ENCODE measurements around the gene ASB2. TPM values are rescaled to one million over a fixed set of nuclear protein-coding genes. Genes with fewer than 3 reads are reported as not detected.

The ASB2 gene
- total RNA-seq, 2 donors from 2014 or later = 1.3 to 13.4 TPM

DNA sequence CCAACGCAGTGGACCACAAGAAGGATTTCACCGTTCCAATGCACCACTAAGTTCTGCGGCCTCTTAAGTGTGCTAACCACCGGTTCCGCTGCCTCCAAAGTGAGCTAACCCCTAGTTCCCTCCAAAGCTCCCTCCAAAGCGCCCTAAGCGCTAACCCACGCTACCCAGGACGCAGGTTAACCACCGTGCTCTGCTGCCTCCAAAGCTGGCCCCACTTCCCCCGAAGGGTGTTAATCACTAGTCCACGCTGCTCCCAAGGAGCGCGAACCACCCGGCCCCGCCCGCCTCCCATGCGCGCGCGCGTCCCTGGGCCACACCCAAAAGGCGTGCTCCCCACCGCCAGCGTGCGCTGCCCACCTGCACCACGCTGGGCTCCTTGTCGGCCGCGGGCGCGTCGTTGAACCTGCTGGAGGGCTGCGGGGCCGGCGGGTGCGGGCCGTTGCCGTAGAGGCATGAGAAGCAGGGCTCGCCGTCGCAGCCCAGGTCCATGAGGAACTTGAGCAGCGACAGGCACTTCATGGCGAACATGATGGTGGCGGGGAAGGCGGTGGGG is 37.5 kb downstream of the ASB2 start:
- H3K4me1 ChIP-seq = no peaks in the 10 kb centered on the region
- no peaks in the 10 kb centered on the region for H3K27me3 ChIP-seq
- H3K9me3 ChIP-seq = no peaks in the 10 kb centered on the region
- intact Hi-C loops (cut with DNase I) = no loop called here
- no peak overlapping the region for H3K9ac ChIP-seq (ENCODE audit: low read depth in 2 of 2, low read length in 2 of 2)
- no peak overlapping the region for H3K27ac ChIP-seq
- no peak for DNase-seq
- peak overlapping the region; percentile 26 for H3K4me3 ChIP-seq
- H3K36me3 ChIP-seq = no peaks in the 10 kb centered on the region
- TF ChIP-seq, protein P1, sequence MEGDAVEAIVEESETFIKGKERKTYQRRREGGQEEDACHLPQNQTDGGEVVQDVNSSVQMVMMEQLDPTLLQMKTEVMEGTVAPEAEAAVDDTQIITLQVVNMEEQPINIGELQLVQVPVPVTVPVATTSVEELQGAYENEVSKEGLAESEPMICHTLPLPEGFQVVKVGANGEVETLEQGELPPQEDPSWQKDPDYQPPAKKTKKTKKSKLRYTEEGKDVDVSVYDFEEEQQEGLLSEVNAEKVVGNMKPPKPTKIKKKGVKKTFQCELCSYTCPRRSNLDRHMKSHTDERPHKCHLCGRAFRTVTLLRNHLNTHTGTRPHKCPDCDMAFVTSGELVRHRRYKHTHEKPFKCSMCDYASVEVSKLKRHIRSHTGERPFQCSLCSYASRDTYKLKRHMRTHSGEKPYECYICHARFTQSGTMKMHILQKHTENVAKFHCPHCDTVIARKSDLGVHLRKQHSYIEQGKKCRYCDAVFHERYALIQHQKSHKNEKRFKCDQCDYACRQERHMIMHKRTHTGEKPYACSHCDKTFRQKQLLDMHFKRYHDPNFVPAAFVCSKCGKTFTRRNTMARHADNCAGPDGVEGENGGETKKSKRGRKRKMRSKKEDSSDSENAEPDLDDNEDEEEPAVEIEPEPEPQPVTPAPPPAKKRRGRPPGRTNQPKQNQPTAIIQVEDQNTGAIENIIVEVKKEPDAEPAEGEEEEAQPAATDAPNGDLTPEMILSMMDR (IDR thresholded peaks at IDR 0.05) = no peak

DNA sequence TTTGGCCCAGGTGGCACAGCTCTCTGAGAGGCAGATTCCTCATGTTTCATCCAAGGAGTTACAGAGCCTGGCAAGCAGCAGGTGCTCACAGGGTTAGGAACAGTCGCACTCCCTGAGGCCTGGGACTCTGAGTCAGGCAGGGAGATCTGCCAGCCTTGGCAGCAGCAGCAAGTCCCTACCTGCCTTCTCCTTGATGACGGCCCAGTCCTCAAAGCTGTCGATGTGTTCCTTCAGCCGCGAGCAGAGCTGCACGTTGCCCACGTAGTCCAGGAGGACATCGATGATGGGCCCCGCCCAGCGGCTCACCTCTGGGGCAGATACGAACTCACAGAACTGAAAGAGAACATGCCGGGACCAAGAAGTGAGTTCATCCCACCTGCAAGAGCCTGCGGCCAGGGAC is 38.9 kb downstream of the ASB2 start:
- H3K27me3 ChIP-seq = no peaks in the 10 kb centered on the region
- no peak overlapping the region for H3K4me3 ChIP-seq
- TF ChIP-seq, protein P1 (IDR thresholded peaks at IDR 0.05) = no peak
- DNase-seq = no peak
- no peaks in the 10 kb centered on the region for H3K9me3 ChIP-seq
- intact Hi-C loops (cut with DNase I) = no loop called here
- H3K27ac ChIP-seq = no peak overlapping the region
- no peaks in the 10 kb centered on the region for H3K36me3 ChIP-seq
- no peaks in the 10 kb centered on the region for H3K4me1 ChIP-seq
- no peak overlapping the region for H3K9ac ChIP-seq (ENCODE audit: low read depth in 2 of 2, low read length in 2 of 2)

DNA sequence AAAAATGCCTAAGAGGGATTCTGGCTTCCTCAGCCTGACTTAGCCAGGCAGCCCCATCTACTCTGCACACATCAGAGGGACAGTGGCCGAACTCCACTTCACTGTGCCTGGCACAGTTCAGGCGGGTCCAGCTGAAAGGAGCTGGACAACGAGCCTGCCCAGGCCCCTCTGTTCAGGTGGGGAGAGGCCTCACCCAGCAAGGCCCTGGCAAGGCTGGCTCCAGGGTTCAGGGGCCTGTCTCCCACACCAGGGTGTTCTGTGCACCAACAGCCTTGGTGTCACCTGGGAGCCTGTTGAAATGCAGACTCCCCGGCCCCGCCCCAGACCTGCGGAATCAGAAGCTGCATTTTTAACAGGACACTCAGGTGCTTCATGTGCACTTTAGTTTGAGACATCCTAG is 39.4 kb downstream of the ASB2 start:
- Histone ChIP-seq H3K4me3 (no peak overlapping the region), H3K9me3 (no peaks in the 10 kb centered on the region), H3K4me1 (no peaks in the 10 kb centered on the region), H3K27ac (no peak overlapping the region), H3K27me3 (no peaks in the 10 kb centered on the region), H3K9ac (ENCODE audit: low read depth in 2 of 2, low read length in 2 of 2) (no peak overlapping the region), H3K36me3 (no peaks in the 10 kb centered on the region)
- intact Hi-C loops (cut with DNase I) = no loop called here
- TF ChIP-seq, protein P1 (IDR thresholded peaks at IDR 0.05) = no peak
- no peak for DNase-seq

DNA sequence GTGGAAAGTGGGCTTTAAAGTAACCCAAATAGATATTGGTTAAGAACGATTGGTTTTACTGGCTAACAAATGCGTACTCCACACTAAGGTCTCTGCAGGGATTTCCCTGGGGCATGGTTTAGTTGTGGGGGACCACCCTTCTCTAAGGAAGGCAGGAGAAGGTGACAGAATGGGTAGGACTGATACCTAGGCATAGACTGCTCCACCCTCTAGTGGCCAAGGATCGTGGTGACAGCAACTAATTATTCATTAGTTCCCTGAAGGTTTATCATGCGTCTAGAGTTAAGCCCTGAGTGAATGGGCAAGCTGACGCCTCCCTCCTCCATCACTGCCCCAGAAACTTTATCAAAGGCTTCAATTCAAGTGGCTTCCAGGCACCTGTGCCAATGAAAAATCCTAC is 40.1 kb downstream of the ASB2 start:
- intact Hi-C loops (cut with DNase I) = no loop called here
- Histone ChIP-seq H3K4me3 (no peak overlapping the region), H3K36me3 (no peaks in the 10 kb centered on the region), H3K4me1 (no peaks in the 10 kb centered on the region), H3K9ac (ENCODE audit: low read depth in 2 of 2, low read length in 2 of 2) (no peak overlapping the region), H3K27me3 (no peaks in the 10 kb centered on the region), H3K9me3 (no peaks in the 10 kb centered on the region), H3K27ac (no peak overlapping the region)
- DNase-seq = no peak
- TF ChIP-seq, protein P1 (IDR thresholded peaks at IDR 0.05) = peak; percentile 28

DNA sequence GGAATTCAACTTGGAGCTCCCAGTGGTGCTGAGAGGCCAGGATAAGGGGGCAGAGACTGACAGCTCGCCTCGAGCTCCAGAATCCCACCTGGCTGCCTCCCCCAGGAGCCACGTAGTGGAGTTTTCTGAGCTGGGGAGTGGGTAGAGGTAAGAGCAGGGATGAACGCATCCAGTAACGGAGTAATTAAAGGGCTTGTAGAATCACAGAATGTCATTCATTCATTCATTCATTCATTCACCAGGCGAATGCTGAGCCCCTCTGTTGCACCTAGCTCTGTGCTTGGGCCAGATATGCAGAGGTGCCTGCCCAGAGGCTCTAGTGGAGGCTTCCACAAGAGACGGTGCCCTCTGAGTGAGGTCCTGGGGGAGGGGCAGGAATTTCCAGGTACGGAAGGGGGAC is 41.2 kb downstream of the ASB2 start:
- intact Hi-C loops (cut with DNase I) = no loop called here

More for the DNA sequence above, 41.2 kb downstream of the ASB2 start:
- no peaks in the 10 kb centered on the region for H3K27me3 ChIP-seq
- no peaks in the 10 kb centered on the region for H3K4me1 ChIP-seq
- no peak overlapping the region for H3K9ac ChIP-seq (ENCODE audit: low read depth in 2 of 2, low read length in 2 of 2)
- no peaks in the 10 kb centered on the region for H3K36me3 ChIP-seq
- no peaks in the 10 kb centered on the region for H3K9me3 ChIP-seq
- no peak overlapping the region for H3K4me3 ChIP-seq
- no peak for DNase-seq
- TF ChIP-seq, protein P1 (IDR thresholded peaks at IDR 0.05) = no peak
- no peak overlapping the region for H3K27ac ChIP-seq
